Left forelimb (tissue), 1 donor: Measurements from ENCODE around the gene CUBN.

Experiments used
- DNase-seq: peaks from one replicate; pipeline ENCODE4 v3.0.0-alpha.2; 2018; ENCODE audit warnings: low spot score

CUBN gene

GRCh38 chr10:17129741-17130140, at the start of gene CUBN:
TSS of gene CUBN (minus strand) at chr10:17129811. CDS start at chr10:17129765, 46 bp downstream.
- no peak for DNase-seq

DNA sequence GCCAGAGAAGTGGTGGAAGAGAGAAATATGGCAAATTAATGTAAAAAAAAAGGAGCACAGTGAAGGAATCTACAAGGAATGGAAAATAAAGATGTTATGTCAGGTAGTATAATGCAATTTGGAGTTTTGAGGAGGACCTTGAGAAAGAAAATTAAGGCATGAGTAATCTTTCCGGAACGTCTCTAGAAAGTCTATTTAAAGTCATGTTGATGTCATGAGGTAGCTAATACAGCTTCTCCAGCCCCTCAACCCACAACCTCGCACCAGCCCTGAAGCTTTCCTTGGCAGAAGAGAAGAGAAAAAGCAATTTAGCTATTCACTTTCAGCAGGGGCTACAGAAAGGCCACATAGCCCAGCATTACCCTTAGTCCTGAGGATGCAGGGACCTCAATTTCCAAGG, 49.4 kb upstream of the CUBN start:
- no peak for DNase-seq

DNA sequence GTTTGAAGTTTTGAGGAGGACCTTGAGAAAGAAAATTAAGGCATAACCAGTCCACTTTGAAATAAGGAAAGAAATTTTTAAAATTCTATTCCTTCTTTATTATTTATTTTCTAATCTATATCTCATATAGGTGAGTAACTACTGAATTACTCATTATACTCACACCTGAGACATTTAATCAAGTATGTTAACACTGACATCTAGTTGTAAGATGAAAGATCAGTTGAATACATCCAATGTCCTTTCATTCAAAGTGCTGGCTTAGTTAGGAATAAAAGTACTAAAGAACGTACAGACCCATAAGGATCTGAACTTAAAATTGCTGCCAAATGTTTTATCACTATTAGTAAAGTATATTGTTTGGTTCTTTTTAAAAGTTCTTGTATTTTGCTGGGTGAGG, 48.4 kb upstream of the CUBN start:
- no peak for DNase-seq

GRCh38 chr10:17177014-17177413, 47.4 kb upstream of the CUBN start:
- DNase-seq, result no peak

DNA sequence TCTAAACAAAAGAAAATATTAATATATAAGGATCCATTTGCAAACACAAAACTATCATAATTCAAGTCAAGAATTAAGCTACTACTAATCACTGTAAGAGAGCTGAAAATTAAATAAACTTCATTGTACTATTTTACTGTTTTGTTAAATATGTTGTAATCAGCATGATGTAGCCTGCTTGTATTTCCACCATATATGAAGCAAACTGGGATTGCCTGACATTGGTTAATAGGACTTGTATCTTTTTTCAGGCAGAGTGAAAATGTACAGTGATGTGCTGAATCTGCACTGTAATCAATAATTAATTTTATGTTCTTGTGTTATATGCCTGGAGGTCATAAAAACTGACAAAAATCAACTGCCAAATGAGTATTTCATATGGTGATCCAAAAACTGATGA, 46.5 kb upstream of the CUBN start:
- DNase-seq, result no peak

DNA sequence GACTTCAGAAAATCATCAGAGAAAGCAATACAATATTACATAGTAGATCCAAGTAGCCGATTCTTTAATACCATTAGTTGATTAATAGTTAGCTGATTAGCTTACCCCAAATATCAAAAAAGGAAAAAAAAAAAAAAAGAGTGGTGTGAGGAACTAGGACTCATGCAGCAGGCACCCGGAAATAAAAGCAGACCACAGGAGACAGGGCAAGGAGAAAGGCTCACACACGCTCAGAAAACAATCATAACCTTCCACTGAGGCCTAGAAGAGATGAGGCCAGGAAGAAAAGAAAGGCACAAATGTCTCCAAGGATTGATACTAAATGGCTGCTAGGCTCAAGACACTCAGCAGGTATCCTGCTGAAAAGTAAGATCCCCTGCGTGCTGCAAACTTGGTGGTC, 45.9 kb upstream of the CUBN start:
- DNase-seq, result no peak

- no peak for DNase-seq
Measured at GRCh38 chr10:17174626-17175025, 45.0 kb upstream of the CUBN start.

- DNase-seq, result no peak
Measured at GRCh38 chr10:17171141-17171641, 41.6 kb upstream of the CUBN start.

DNA sequence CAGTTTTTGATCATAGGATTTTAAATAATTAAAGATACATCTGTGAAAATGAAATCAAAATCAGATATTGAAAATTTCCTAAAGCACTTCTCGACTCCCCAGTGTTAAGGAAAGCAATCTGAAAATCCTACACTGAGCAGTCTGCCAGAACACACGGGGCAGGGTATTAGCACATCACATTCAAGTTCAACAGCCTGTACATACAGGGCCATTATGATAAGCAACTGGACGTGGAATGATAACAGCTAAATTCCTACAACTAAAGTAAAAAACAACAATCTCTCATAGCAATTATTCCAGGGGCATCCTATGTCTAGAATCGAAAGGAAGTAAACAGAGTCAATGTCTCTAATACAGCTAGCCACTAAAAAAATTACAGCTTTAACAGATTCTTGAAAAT, 40.2 kb upstream of the CUBN start:
- DNase-seq, result no peak

- no peak for DNase-seq
Measured at GRCh38 chr10:17166699-17167098, 37.1 kb upstream of the CUBN start.

- DNase-seq, result no peak
Measured at GRCh38 chr10:17162828-17163227, 33.2 kb upstream of the CUBN start.

DNA sequence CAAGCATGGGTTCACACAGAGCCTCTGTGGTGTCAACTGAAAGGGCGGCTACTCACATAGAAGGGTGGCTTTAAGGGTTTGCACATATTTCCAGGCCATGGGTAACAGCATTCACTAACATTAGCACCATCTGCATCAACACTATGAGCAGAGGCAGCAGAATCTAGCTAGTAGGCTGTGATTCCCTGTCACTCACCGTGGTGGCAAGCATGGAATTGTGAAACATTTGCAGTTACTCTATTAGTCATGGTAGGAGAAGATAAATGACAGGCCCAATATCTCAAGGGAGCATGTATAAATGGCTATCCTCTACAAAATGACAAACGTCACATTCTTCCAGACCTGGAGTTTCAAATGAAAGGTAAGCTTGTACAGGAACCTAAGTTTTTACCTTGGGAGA, 32.2 kb upstream of the CUBN start:
- no peak for DNase-seq

DNA sequence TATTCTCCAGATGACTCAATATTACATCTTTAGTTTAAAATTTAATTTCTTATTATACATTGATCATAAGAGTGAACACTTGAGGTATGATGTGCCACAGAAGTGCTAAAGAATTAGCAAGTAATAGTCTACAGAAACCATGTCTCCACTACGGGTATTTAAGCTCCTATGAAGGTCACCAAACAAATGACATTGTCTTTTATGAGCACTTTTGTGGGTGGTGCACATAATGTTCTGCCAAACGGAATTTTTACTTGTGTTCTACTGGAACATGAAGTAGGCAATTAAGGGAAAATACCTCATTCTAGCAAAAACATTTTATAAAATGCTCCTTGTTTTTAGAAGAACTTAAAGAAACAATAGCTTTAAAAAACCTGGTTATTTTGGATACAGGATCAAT, 27.4 kb upstream of the CUBN start:
- no peak for DNase-seq

DNA sequence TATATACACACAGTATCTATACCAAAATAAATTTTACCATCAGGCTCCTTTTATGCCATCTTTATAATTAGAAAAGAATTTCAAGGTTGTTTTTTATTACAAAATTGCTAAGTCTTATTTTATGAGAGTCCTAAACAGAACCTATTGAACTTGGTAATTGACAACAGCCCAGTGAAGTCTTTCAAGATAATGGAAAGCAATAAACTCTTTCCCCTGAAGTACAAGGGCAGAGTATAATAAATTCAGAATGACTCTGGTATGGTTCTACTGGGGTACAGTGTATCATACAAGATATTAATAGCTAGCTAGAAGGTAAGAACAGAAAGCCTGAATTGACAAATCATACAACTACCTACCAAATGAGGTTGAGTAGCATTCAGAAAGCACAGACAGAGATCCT, 26.2 kb upstream of the CUBN start:
- no peak for DNase-seq

GRCh38 chr10:17154116-17154515, 24.5 kb upstream of the CUBN start:
- DNase-seq, result no peak

GRCh38 chr10:17153321-17153720, 23.7 kb upstream of the CUBN start:
- no peak for DNase-seq

GRCh38 chr10:17151716-17152115, 22.1 kb upstream of the CUBN start:
- no peak for DNase-seq

GRCh38 chr10:17147884-17148489, 18.4 kb upstream of the CUBN start:
- no peak for DNase-seq

- DNase-seq, result no peak
Measured at GRCh38 chr10:17146892-17147291, 17.3 kb upstream of the CUBN start.

GRCh38 chr10:17145239-17145638, 15.6 kb upstream of the CUBN start:
- DNase-seq, result no peak

- DNase-seq, result no peak
Measured at GRCh38 chr10:17144757-17145156, 15.1 kb upstream of the CUBN start.

DNA sequence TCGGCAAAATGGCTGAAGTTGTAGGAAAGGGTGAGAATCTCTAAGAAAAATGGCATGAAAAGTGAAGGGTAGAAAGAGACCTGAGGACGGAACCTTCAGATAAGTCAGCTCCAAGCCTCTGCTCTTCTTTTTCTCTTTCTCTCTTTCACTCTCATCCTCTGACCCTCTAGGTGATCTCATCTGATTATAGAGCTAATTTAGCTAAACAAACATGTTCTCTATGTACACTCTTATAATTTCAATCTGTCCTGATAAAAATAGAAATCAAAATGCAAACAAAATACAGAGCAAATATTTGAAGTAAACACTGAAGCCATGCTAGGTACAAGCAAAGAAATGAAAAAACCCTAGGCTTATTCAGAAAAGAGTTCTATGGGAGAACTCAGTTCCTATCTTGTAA, 14.4 kb upstream of the CUBN start:
- no peak for DNase-seq

- no peak for DNase-seq
Measured at GRCh38 chr10:17143055-17143690, 13.6 kb upstream of the CUBN start.
